ENCODE measurements around the gene CNTN5.

DNA sequence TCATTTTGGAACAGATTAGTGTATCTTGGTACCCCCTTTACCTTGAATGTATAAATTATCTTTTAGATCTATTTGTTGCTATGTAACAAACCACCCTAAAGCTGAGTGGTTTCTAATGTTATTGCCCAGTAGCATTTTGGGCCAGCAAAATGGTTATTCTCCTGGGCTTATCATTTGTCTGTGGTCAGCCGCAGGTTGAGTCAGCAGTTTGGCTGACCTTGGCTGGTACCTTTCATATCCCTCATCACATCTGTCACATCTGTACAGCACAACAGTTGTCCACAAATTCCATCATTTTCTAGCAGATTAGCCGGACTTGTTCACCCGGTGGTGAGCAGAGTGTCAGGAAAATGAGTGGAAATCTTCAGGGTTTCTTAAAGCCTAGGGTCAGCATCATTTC is 1077.8 kb downstream of the CNTN5 start:
- TF ChIP-seq, protein P1, sequence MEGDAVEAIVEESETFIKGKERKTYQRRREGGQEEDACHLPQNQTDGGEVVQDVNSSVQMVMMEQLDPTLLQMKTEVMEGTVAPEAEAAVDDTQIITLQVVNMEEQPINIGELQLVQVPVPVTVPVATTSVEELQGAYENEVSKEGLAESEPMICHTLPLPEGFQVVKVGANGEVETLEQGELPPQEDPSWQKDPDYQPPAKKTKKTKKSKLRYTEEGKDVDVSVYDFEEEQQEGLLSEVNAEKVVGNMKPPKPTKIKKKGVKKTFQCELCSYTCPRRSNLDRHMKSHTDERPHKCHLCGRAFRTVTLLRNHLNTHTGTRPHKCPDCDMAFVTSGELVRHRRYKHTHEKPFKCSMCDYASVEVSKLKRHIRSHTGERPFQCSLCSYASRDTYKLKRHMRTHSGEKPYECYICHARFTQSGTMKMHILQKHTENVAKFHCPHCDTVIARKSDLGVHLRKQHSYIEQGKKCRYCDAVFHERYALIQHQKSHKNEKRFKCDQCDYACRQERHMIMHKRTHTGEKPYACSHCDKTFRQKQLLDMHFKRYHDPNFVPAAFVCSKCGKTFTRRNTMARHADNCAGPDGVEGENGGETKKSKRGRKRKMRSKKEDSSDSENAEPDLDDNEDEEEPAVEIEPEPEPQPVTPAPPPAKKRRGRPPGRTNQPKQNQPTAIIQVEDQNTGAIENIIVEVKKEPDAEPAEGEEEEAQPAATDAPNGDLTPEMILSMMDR (conservative IDR thresholded peaks at IDR 0.05; ENCODE audit: low read depth, low read length), result no peak
- no peak for TF ChIP-seq EZH2 (IDR thresholded peaks at IDR 0.05; ENCODE audit: low read length, unreplicated experiment)
- TF ChIP-seq EZH2phosphoT487 (IDR thresholded peaks at IDR 0.05; ENCODE audit: borderline replicate concordance, low read length), result no peak
